HepG2 (cell line): ENCODE measurements around the gene GRID1. TPM values are rescaled to one million over a fixed set of nuclear protein-coding genes. Genes with fewer than 3 reads are reported as not detected.
A peak's percentile ranks its signal among the peaks of the same experiment; 100 is the strongest.

Experiments
- ATAC-seq: fragments of 200-7000 bp; cut with Tn5 transposase; 3 replicates; pipeline ENCODE4 v1.9.1; 2020; ENCODE audit warnings: mild to moderate bottlenecking, moderate library complexity
- BruUV-seq: library from RNA; stranded (reverse); fragments of 400-500 nt; replicated peaks from 2 replicates; lab custom pipeline; 2021; lab: Mats Ljungman, UMichigan
- CTCF ChIA-PET: fragments of 300-600 bp; formaldehyde crosslinking; extraction: SDS; loops from one replicate; lab custom pipeline; 2021; ENCODE audit warnings: low total read pairs, inconsistent platforms, low intra/inter-chr PET ratio; lab: Yijun Ruan, JAX
- POLR2A ChIA-PET: fragments of 350-600 bp; sonication (Branson Sonifier 250); formaldehyde crosslinking; loops from one replicate; lab custom pipeline; 2020; ENCODE audit warnings: antibody characterized with exemption, inconsistent platforms; lab: Yijun Ruan, JAX
- DNase-seq: peaks from one replicate; pipeline ENCODE4 v3.0.0-alpha.2; 2015; ENCODE audit warnings: low spot score
- FAIRE-seq: peaks from 3 replicates; lab custom pipeline; 2011; peaks lifted over from hg19 to GRCh38; lab: Jason Lieb, UNC
- H2AFZ ChIP-seq: one replicate; pipeline ENCODE4 v1.6.1; 2011; ENCODE audit warnings: low read length, inconsistent platforms
- H3K27ac ChIP-seq: fragments of 300-600 bp; 3 replicates; pipeline ENCODE4 v1.8.0; 2011; ENCODE audit warnings: mixed run types, mild to moderate bottlenecking, mixed read lengths, low read length, inconsistent platforms; ENCODE audit not compliant: insufficient read depth; ENCODE audit errors: extremely low read length
- H3K27me3 ChIP-seq, 2 experiments: fragments of 200-600 bp in 1 of 2; 2 replicates in 1 of 2; 3 replicates in 1 of 2; pipeline versions ENCODE4 v1.6.0 to v1.8.0; 2011; ENCODE audit warnings: low read length in 2 of 2, mild to moderate bottlenecking in 2 of 2, moderate library complexity in 2 of 2, inconsistent platforms in 1 of 2; ENCODE audit not compliant: insufficient read depth in 2 of 2, control insufficient read depth in 1 of 2
- H3K36me3 ChIP-seq, 2 experiments: fragments of 200-600 bp in 1 of 2; replicated peaks in 1 of 2; 2 replicates in 1 of 2; 3 replicates in 1 of 2; pipeline versions ENCODE4 v1.5.1 to v1.8.0; 2011; ENCODE audit warnings: low read length in 2 of 2, inconsistent platforms in 1 of 2; ENCODE audit not compliant: insufficient read depth in 2 of 2, control insufficient read depth in 1 of 2
- H3K4me1 ChIP-seq: 2 replicates; pipeline ENCODE4 v1.5.1; 2012; ENCODE audit warnings: low read length, inconsistent platforms; ENCODE audit not compliant: insufficient read depth
- H3K4me2 ChIP-seq: 2 replicates; pipeline ENCODE4 v1.6.0; 2011; ENCODE audit warnings: low read depth, low read length, inconsistent platforms
- H3K4me3 ChIP-seq, 3 experiments: fragments of 200-600 bp in 1 of 3; sonication (generic), shearing (Covaris generic) in 1 of 3; replicated peaks in 1 of 3; 2 replicates each; pipeline ENCODE4 v1.5.1; 2011 to 2016; ENCODE audit warnings: low read length in 3 of 3, inconsistent platforms in 2 of 3, low read depth in 2 of 3, mild to moderate bottlenecking in 2 of 3, control low read depth in 1 of 3, mixed read lengths in 1 of 3; ENCODE audit not compliant: insufficient read depth in 1 of 3
- H3K79me2 ChIP-seq: one replicate; pipeline ENCODE4 v1.6.1; 2011; ENCODE audit warnings: low read length, inconsistent platforms; ENCODE audit not compliant: insufficient read depth
- H3K9ac ChIP-seq: 2 replicates; pipeline ENCODE4 v1.6.0; 2011; ENCODE audit warnings: mild to moderate bottlenecking, low read depth, low read length, inconsistent platforms; ENCODE audit not compliant: insufficient read depth
- H3K9me3 ChIP-seq: 2 replicates; pipeline ENCODE4 v1.5.1; 2012; ENCODE audit warnings: mild to moderate bottlenecking, low read length
- H4K20me1 ChIP-seq: 2 replicates; pipeline ENCODE4 v1.6.0; 2011; ENCODE audit warnings: inconsistent platforms, mild to moderate bottlenecking, low read length, moderate library complexity; ENCODE audit not compliant: insufficient read depth
- CC2D1A ChIP-seq: sonication (generic); formaldehyde crosslinking; IDR thresholded peaks from 2 replicates; pipeline ENCODE4 v1.8.1; 2023; ENCODE audit warnings: mild to moderate bottlenecking, missing genetic modification reagents
- FOSL2 ChIP-seq: sonication (generic); formaldehyde crosslinking; IDR thresholded peaks from 2 replicates; pipeline ENCODE4 v1.4.0; 2020; ENCODE audit warnings: missing genetic modification reagents
- GABPB1 ChIP-seq: IDR thresholded peaks from 2 replicates; pipeline ENCODE4 v1.6.1; 2016; ENCODE audit warnings: mild to moderate bottlenecking, missing genetic modification reagents, moderate library complexity, missing compliant biosample characterization
- HMGXB3 ChIP-seq: sonication (generic); formaldehyde crosslinking; IDR thresholded peaks from 2 replicates; pipeline ENCODE4 v1.4.0; 2020; ENCODE audit warnings: missing genetic modification reagents, borderline replicate concordance
- HNF4G ChIP-seq, 2 experiments: sonication (generic) in 1 of 2; formaldehyde crosslinking in 1 of 2; IDR thresholded peaks; 2 replicates each; pipeline versions ENCODE4 v1.4.0 to v1.6.1; 2011 to 2020; ENCODE audit warnings: borderline replicate concordance in 2 of 2, low read depth in 2 of 2, mild to moderate bottlenecking in 2 of 2, low read length in 1 of 2, missing genetic modification reagents in 1 of 2, moderate library complexity in 1 of 2
- NR3C1 ChIP-seq: sonication (generic); formaldehyde crosslinking; IDR thresholded peaks from 2 replicates; pipeline ENCODE4 v1.4.0; 2020; ENCODE audit warnings: missing genetic modification reagents
- PLRG1 ChIP-seq: fragments of 450-650 bp; conservative IDR thresholded peaks from 2 replicates; pipeline ENCODE4 v1.6.1; 2016
- POLR2AphosphoS2 ChIP-seq: IDR thresholded peaks from 2 replicates; pipeline ENCODE4 v1.6.1; 2011; ENCODE audit warnings: low read depth, low read length, improper control_type of control experiment
- POLR2AphosphoS5 ChIP-seq: IDR thresholded peaks from 2 replicates; pipeline ENCODE4 v1.6.1; 2012; ENCODE audit warnings: low read depth, low read length
- SP1 ChIP-seq, 2 experiments: fragments of 450-650 bp in 1 of 2; sonication (generic) in 1 of 2; formaldehyde crosslinking in 1 of 2; IDR thresholded peaks; 2 replicates each; pipeline versions ENCODE4 v1.4.0 to v1.6.1; 2016 to 2020; ENCODE audit warnings: missing genetic modification reagents in 1 of 2
- STAT5B ChIP-seq: sonication (generic); formaldehyde crosslinking; IDR thresholded peaks from 2 replicates; pipeline ENCODE4 v1.4.0; 2020; ENCODE audit warnings: missing genetic modification reagents
- TEAD3 ChIP-seq: optimal IDR thresholded peaks from 2 replicates; pipeline ENCODE3; 2016; ENCODE audit warnings: borderline replicate concordance
- THAP8 ChIP-seq: sonication (generic); formaldehyde crosslinking; IDR thresholded peaks from 2 replicates; pipeline ENCODE4 v1.5.1; 2020; ENCODE audit warnings: missing genetic modification reagents, mild to moderate bottlenecking, borderline replicate concordance
- WIZ ChIP-seq: sonication (generic); formaldehyde crosslinking; IDR thresholded peaks from 2 replicates; pipeline ENCODE4 v1.5.1; 2020; ENCODE audit warnings: mild to moderate bottlenecking, missing genetic modification reagents
- ZBTB33 ChIP-seq: sonication (generic); formaldehyde crosslinking; IDR thresholded peaks from 2 replicates; pipeline ENCODE4 v1.4.0; 2020; ENCODE audit warnings: missing genetic modification reagents
- ZFAT ChIP-seq: sonication (generic); formaldehyde crosslinking; conservative IDR thresholded peaks from 2 replicates; pipeline ENCODE4 v1.8.1; 2023; ENCODE audit warnings: missing genetic modification reagents, inconsistent platforms
- ZNF121 ChIP-seq: sonication (generic); formaldehyde crosslinking; IDR thresholded peaks from 2 replicates; pipeline ENCODE4 v1.5.0; 2020; ENCODE audit warnings: mild to moderate bottlenecking, missing genetic modification reagents
- ZNF234 ChIP-seq: sonication (generic); formaldehyde crosslinking; conservative IDR thresholded peaks from 2 replicates; pipeline ENCODE4 v1.5.1; 2020; ENCODE audit warnings: mild to moderate bottlenecking, missing genetic modification reagents
- ZNF33B ChIP-seq: sonication (generic); formaldehyde crosslinking; IDR thresholded peaks from 2 replicates; pipeline ENCODE4 v1.5.1; 2020; ENCODE audit warnings: mild to moderate bottlenecking, missing genetic modification reagents
- WGBS: methylation state at CpG from one replicate; pipeline ENCODE4 v1.1.6; 2017; ENCODE audit warnings: low lambda C conversion rate; 5-methylcytosine and 5-hydroxymethylcytosine counted together
- in situ Hi-C: cut with HindIII; loops from 2 replicates; pipeline ENCODE4 v1.10.0; 2017; ENCODE audit warnings: low pct_unique_long_range_greater_than_20kb; ENCODE audit not compliant: extremely low pct_ligation_motif_present
- intact Hi-C: fragments of 100-400 bp; cut with micrococcal nuclease; formaldehyde crosslinking; loops from one replicate; pipeline ENCODE4 v1.10.0; 2022; ENCODE audit not compliant: unreplicated experiment
- polyA plus RNA-seq, 8 experiments: library from polyadenylated mRNA; depleted of rRNA in 3 of 8; stranded (reverse) in 7 of 8; unstranded in 1 of 8; fragments of >200 nt; fragmentation: Illumina TruSeq in 4 of 8; extraction: Trizol in 4 of 8; gene quantifications; 2 replicates each; pipeline versions ENCODE4 v1.2.1 to v1.2.3, GENCODE V29; 2011 to 2016; ENCODE audit warnings: low read depth in 4 of 8, missing spikeins in 1 of 8, mixed read lengths in 1 of 8; ENCODE audit not compliant: insufficient read depth in 1 of 8
- total RNA-seq, 5 experiments: library from RNA; depleted of rRNA; stranded (reverse); fragments of >200 nt; fragmentation: Illumina TruSeq; extraction: Trizol; gene quantifications; 2 replicates each; pipeline ENCODE4 v1.2.3, GENCODE V29; 2016; ENCODE audit warnings: low read depth in 1 of 5

The GRID1 gene
- total and polyA plus RNA-seq, 2 of the 13 experiments (the other 11 are each of a cell fraction or from before 2014, with no cell fraction given) = 0.05 TPM; not detected in 1

GRCh38 chr10:85642421-85643170 is 724.0 kb downstream of the GRID1 start (continued):
- no peak for TF ChIP-seq ZNF121 (CRISPR knock-in tag)
- TF ChIP-seq ZNF234 (CRISPR knock-in tag) = no peak
- TF ChIP-seq ZBTB33 (CRISPR knock-in tag) = no peak
- TF ChIP-seq STAT5B = no peak
- no peak for TF ChIP-seq ZFAT
- TF ChIP-seq THAP8 (CRISPR knock-in tag) = no peak
- no peak for TF ChIP-seq ZNF33B (CRISPR knock-in tag)
- TF ChIP-seq PLRG1 = no peak
- no peak for TF ChIP-seq POLR2AphosphoS2
- TF ChIP-seq FOSL2 (CRISPR knock-in tag) = peak; percentile 91
- no peak for TF ChIP-seq CC2D1A
- no peak for TF ChIP-seq POLR2AphosphoS5
- TF ChIP-seq TEAD3 = peak; percentile 26

- H3K9ac ChIP-seq = no peak overlapping the region
- CTCF ChIA-PET = no interaction called here
- H3K79me2 ChIP-seq = no peaks in the 10 kb centered on the region
- WGBS = 11% methylated on average over 1 of the region's 1 CpG
- intact Hi-C loops (no loop called here), in situ Hi-C loops (no loop called here)
- peaks cover 16% of the 10 kb centered on the region; the same call in 1 of the 2 replicates for H3K4me1 ChIP-seq
- ATAC-seq = no peak; the same call in 1 of the 3 replicates
- no peaks in the 10 kb centered on the region for H4K20me1 ChIP-seq
- no TSS peak for BruUV-seq
- no peaks in the 10 kb centered on the region; a peak in 1 of 5 replicates for H3K27me3 ChIP-seq
- no peak for FAIRE-seq
- H3K27ac ChIP-seq = no peak overlapping the region
- no peak overlapping the region for H3K4me3 ChIP-seq
- no peak for DNase-seq
- H3K36me3 ChIP-seq = no peaks in the 10 kb centered on the region
- POLR2A ChIA-PET = no interaction called here
- H3K9me3 ChIP-seq = no peaks in the 10 kb centered on the region
- H3K4me2 ChIP-seq = no peak overlapping the region
- no peak overlapping the region for H2AFZ ChIP-seq
- TF ChIP-seq HMGXB3 (CRISPR knock-in tag) (no peak), WIZ (no peak), NR3C1 (CRISPR knock-in tag) (no peak), HNF4G (IDR thresholded peaks at IDR 0.05; ENCODE audit: borderline replicate concordance, low read depth, low read length) (no peak), HNF4G (CRISPR knock-in tag; IDR thresholded peaks at IDR 0.05; ENCODE audit: borderline replicate concordance, low read depth) (no peak), SP1 (IDR thresholded peaks at IDR 0.05) (no peak), SP1 (CRISPR knock-in tag; IDR thresholded peaks at IDR 0.05) (no peak), GABPB1 (CRISPR knock-in tag) (no peak)
Observed at GRCh38 chr10:85642082-85642420, 724.5 kb downstream of the GRID1 start.
